Transverse colon (tissue), 4 donors: Measurements from ENCODE around the gene LIMCH1.

Experiments
- EP300 ChIP-seq: sonication (generic); formaldehyde crosslinking; IDR thresholded peaks from one replicate; pipeline ENCODE4 v1.6.1; 2017; ENCODE audit warnings: antibody characterized with exemption, low read depth
- POLR2A ChIP-seq: fragments of 450-650 bp; IDR thresholded peaks from one replicate; pipeline ENCODE4 v1.6.1; 2016; ENCODE audit warnings: antibody characterized with exemption, mild to moderate bottlenecking, moderate library complexity
- POLR2AphosphoS5 ChIP-seq, 3 donors: sonication (generic); formaldehyde crosslinking; IDR thresholded peaks; one replicate each; pipeline ENCODE4 v1.6.1; 2016; ENCODE audit warnings: antibody characterized with exemption in 3 of 3
- TF ChIP-seq, protein P1 (sequence below), 5 experiments: fragments of 200-600 bp in 3 of 5; fragments of 450-650 bp in 2 of 5; sonication (generic) in 3 of 5; IDR thresholded peaks; 1 replicate in 2 of 5; 2 replicates in 3 of 5; pipeline ENCODE4 v1.5.1; 2016 to 2017; ENCODE audit warnings: antibody characterized with exemption in 5 of 5, inconsistent platforms in 3 of 5, mild to moderate bottlenecking in 2 of 5, moderate library complexity in 1 of 5

DNA sequence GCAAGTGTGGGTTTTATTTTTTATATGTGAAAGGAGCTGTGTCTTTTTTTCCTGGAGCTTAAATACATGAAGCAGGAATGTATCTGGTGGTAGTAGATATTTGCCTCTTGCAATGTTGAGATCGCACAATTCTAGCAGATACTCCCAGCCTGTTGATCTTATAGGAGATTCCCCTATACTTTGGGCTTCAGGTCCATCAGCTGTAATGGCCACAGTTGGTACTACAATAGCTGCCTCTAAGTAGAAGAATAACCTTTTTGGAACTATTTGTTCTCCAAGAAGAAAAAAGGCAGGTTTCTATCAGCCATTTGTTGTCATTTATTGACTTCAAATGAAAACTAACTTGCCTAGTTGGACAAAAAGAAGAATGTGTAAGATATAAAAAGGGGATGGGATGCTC is 37.7 kb downstream of the LIMCH1 start:
- TF ChIP-seq EP300 (no peak), POLR2A (no peak), POLR2AphosphoS5 (IDR thresholded peaks at IDR 0.05) (no peak)
- TF ChIP-seq, protein P1, sequence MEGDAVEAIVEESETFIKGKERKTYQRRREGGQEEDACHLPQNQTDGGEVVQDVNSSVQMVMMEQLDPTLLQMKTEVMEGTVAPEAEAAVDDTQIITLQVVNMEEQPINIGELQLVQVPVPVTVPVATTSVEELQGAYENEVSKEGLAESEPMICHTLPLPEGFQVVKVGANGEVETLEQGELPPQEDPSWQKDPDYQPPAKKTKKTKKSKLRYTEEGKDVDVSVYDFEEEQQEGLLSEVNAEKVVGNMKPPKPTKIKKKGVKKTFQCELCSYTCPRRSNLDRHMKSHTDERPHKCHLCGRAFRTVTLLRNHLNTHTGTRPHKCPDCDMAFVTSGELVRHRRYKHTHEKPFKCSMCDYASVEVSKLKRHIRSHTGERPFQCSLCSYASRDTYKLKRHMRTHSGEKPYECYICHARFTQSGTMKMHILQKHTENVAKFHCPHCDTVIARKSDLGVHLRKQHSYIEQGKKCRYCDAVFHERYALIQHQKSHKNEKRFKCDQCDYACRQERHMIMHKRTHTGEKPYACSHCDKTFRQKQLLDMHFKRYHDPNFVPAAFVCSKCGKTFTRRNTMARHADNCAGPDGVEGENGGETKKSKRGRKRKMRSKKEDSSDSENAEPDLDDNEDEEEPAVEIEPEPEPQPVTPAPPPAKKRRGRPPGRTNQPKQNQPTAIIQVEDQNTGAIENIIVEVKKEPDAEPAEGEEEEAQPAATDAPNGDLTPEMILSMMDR (IDR thresholded peaks at IDR 0.05): no peak
